Adrenal gland (tissue), 12 donors: ENCODE measurements around the gene NHSL1. TPM values are rescaled to one million over a fixed set of nuclear protein-coding genes. Genes with fewer than 3 reads are reported as not detected.
"Not testable (repeated sequence)": the region's sequence is repeated elsewhere in the genome, so short reads cannot be mapped to it uniquely, and the experiment has no call there.

Experiments
- DNase-seq, 7 donors: peaks; one replicate each; pipeline ENCODE4 v3.0.0-alpha.2; 2019 to 2020
- H3K27ac ChIP-seq, 5 donors: fragments of 200-600 bp; sonication (generic) in 4 of 5; 1 replicate in 3 of 5; 2 replicates in 2 of 5; pipeline versions ENCODE4 v1.5.1 to v1.8.0; 2016 to 2020; ENCODE audit warnings: mild to moderate bottlenecking in 1 of 5
- H3K27me3 ChIP-seq: fragments of 200-600 bp; 2 replicates; pipeline ENCODE4 v1.8.0; 2021
- H3K36me3 ChIP-seq, 2 donors: fragments of 200-600 bp; replicated peaks in 1 of 2; 1 replicate in 1 of 2; 2 replicates in 1 of 2; pipeline versions ENCODE4 v1.5.1 to v1.8.0; 2018 to 2022
- H3K4me1 ChIP-seq, 2 donors: fragments of 200-600 bp; replicated peaks in 1 of 2; 1 replicate in 1 of 2; 2 replicates in 1 of 2; pipeline versions ENCODE4 v1.5.1 to v1.8.0; 2018 to 2021
- H3K4me3 ChIP-seq, 4 donors: fragments of 200-600 bp; sonication (generic) in 3 of 4; one replicate each; pipeline ENCODE4 v1.5.1; 2016 to 2018
- H3K9me3 ChIP-seq, 3 donors: fragments of 200-600 bp; sonication (generic) in 1 of 3; replicated peaks in 1 of 3; 1 replicate in 2 of 3; 2 replicates in 1 of 3; pipeline versions ENCODE4 v1.5.1 to v1.8.0; 2016 to 2021
- POLR2A ChIP-seq, 2 donors: fragments of 450-650 bp; IDR thresholded peaks; one replicate each; pipeline ENCODE4 v1.6.1; 2017; ENCODE audit warnings: antibody characterized with exemption in 2 of 2, mild to moderate bottlenecking in 2 of 2, moderate library complexity in 1 of 2
- WGBS, 4 donors: extraction: QIAGEN DNeasy Blood & Tissue Kit in 2 of 4; methylation state at CpG; one replicate each; pipeline versions ENCODE4 v1.1.5 to v1.1.7; 2013 to 2017; 5-methylcytosine and 5-hydroxymethylcytosine counted together
- intact Hi-C, 2 donors: fragments of 100-400 bp; cut with DNase I; formaldehyde crosslinking; loops; one replicate each; pipeline versions ENCODE4 v1.14.1 to v1.15.0; 2022 to 2023
- polyA plus RNA-seq, 3 donors: library from polyadenylated mRNA; stranded (reverse); fragments of 200-250 nt in 2 of 3; fragments of 350-450 nt in 1 of 3; fragmentation: Illumina TruSeq in 1 of 3; extraction: RNeasy Lipid Tissue Mini Kit (QIAGEN cat#74804) in 1 of 3; gene quantifications; one replicate each; pipeline ENCODE4 v1.2.3, GENCODE V29; 2013 to 2014
- total RNA-seq, 9 donors: library from RNA; depleted of rRNA in 4 of 9; stranded (reverse); fragments of >200 nt in 4 of 9; fragments of 120-200 nt in 1 of 9; fragmentation: NEBNext Ultra II Directional in 1 of 9; extraction: Animal tissue kit (Norgen Biotek cat#: 25700) in 1 of 9; gene quantifications; one replicate each; pipeline versions ENCODE4 v1.1.0 to v1.2.4, GENCODE V29; 2013 to 2023
- TF ChIP-seq, protein P1 (sequence below), 6 experiments: fragments of 450-650 bp in 4 of 6; fragments of 200-600 bp in 2 of 6; sonication (generic) in 1 of 6; IDR thresholded peaks; 1 replicate in 5 of 6; 2 replicates in 1 of 6; pipeline versions ENCODE4 v1.5.1 to v1.8.0; 2016 to 2021; ENCODE audit warnings: antibody characterized with exemption in 6 of 6, mild to moderate bottlenecking in 2 of 6, moderate library complexity in 1 of 6
- donor health status: healthy with polysubstance abuse.
- donor health status: Bipolar disorder and iron deficiency.
- donor health status: DM: yes; HTN: yes; CAD: no.
- donor health status: DM: no; HTN: no; CAD: no.
- donor health status: DM: no; HTN: no; CAD: no.
- donor health status: DM: yes; HTN: yes; CAD: no.

NHSL1 gene
- total and polyA plus RNA-seq, 12 donors = 1.2 to 12.7 (median 5.3) TPM

DNA sequence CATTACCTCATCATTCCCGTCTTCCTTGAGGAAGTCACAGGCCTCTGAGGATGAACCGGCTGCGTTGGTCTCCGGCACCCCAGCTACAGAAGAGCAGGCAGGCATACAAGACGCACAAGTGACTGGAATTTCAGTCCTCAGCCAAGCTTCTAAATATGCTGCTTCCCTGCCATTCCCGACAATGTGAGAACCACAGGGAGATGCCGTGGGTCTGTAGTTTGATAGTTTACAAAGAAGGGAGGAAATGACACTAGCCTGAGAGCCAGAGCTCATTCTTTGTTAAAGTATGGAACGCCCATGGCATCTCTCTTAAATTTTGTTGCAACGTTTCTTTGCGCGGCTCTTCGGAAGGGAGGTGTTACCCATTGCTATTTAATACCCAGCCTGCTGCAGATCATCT is 69.5 kb downstream of the NHSL1 start:
- no peaks in the 10 kb centered on the region for H3K27me3 ChIP-seq
- DNase-seq = no peak
- H3K4me3 ChIP-seq = no peak overlapping the region
- intact Hi-C loops = loop anchor here (2.0 to 10.0 kb wide), 6 partner anchors 83 to 335 kb away; no protein-coding TSS in a partner anchor
- H3K9me3 ChIP-seq = no peaks in the 10 kb centered on the region
- no peaks in the 10 kb centered on the region for H3K36me3 ChIP-seq
- H3K4me1 ChIP-seq = peaks cover 0 to 2% of the 10 kb centered on the region in 2 donors
- TF ChIP-seq POLR2A (IDR thresholded peaks at IDR 0.05) = no peak
- TF ChIP-seq, protein P1, sequence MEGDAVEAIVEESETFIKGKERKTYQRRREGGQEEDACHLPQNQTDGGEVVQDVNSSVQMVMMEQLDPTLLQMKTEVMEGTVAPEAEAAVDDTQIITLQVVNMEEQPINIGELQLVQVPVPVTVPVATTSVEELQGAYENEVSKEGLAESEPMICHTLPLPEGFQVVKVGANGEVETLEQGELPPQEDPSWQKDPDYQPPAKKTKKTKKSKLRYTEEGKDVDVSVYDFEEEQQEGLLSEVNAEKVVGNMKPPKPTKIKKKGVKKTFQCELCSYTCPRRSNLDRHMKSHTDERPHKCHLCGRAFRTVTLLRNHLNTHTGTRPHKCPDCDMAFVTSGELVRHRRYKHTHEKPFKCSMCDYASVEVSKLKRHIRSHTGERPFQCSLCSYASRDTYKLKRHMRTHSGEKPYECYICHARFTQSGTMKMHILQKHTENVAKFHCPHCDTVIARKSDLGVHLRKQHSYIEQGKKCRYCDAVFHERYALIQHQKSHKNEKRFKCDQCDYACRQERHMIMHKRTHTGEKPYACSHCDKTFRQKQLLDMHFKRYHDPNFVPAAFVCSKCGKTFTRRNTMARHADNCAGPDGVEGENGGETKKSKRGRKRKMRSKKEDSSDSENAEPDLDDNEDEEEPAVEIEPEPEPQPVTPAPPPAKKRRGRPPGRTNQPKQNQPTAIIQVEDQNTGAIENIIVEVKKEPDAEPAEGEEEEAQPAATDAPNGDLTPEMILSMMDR (IDR thresholded peaks at IDR 0.05) = no peak
- no peak overlapping the region for H3K27ac ChIP-seq
- WGBS, 4 donors = 80 to 84% (median 82%) methylated on average over 12 of the region's 12 CpGs

DNA sequence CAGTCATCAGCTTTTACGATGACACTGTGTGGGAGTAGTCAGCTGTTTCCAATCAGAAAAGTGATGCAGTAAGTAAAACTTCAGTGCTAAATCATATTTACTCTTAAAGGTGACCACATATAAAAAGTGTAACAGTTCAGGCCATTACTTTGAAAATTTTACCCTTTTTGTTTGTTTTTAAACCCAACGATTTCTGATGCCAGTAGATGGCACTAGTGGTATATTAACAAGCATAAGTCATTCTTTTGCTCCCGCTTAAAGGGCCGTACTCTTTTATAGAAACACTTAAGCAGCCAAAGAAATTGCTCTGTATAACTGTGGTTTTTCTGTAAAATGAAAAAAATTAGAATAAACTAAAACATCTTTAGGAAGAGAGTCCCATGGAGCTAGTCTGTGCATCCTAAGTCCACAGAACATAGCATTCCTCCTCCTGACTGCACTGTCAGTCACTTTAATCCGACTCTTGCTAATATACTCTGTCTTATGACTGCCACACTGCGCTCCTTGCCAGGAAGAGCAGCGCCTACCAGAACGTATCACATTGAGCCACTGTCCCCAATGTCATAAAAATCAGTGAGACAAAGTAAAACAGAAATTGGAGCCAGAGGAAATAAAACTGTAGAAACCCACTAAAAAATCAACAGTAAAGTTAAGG is 70.2 kb downstream of the NHSL1 start:
- 40 to 45% (median 43%) methylated on average over 8 of the region's 8 CpGs for WGBS, 4 donors
- Histone ChIP-seq H3K4me3 (no peak overlapping the region), H3K27me3 (no peaks in the 10 kb centered on the region), H3K4me1 (no peaks in the 10 kb centered on the region), H3K36me3 (no peaks in the 10 kb centered on the region), H3K9me3 (no peaks in the 10 kb centered on the region), H3K27ac (no peak overlapping the region)
- intact Hi-C loops = loop anchor here (2.0 to 10.0 kb wide), 5 partner anchors 83 to 336 kb away; no protein-coding TSS in a partner anchor
- peak in 1 of 7 donors; percentile 26 for DNase-seq
- TF ChIP-seq, protein P1 (IDR thresholded peaks at IDR 0.05) = peak; percentile 29 to 70 (median 62)
- TF ChIP-seq POLR2A (IDR thresholded peaks at IDR 0.05) = no peak

DNA sequence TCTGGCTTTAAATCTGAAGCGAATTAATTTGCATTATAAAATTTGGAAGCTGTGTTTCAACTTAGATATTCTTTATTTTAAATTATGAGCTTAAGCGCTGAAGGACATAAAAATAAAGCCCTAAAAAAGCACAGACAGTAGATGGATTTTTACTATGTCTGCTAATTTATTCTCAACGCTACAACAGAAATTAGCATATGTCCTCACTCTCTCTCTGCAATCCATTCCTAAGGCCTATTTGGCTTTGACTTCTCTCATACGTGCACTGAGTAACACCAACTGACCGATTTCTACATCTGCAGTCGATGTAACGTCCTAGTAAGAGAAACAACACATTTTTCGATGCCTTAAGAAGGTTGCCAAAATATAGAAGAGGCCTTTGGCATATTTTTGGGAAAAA is 71.6 kb downstream of the NHSL1 start:
- H3K27me3 ChIP-seq = no peaks in the 10 kb centered on the region
- no peaks in the 10 kb centered on the region for H3K9me3 ChIP-seq
- H3K27ac ChIP-seq = no peak overlapping the region
- TF ChIP-seq, protein P1 (IDR thresholded peaks at IDR 0.05) = no peak
- TF ChIP-seq POLR2A (IDR thresholded peaks at IDR 0.05) = no peak
- intact Hi-C loops = loop anchor here (2.0 to 10.0 kb wide), 5 partner anchors 85 to 337 kb away; no protein-coding TSS in a partner anchor
- no peak overlapping the region for H3K4me3 ChIP-seq
- H3K36me3 ChIP-seq = no peaks in the 10 kb centered on the region
- peaks cover 0 to 4% of the 10 kb centered on the region in 2 donors for H3K4me1 ChIP-seq
- WGBS, 4 donors = 87 to 88% (median 87%) methylated on average over 8 of the region's 8 CpGs
- DNase-seq = no peak

DNA sequence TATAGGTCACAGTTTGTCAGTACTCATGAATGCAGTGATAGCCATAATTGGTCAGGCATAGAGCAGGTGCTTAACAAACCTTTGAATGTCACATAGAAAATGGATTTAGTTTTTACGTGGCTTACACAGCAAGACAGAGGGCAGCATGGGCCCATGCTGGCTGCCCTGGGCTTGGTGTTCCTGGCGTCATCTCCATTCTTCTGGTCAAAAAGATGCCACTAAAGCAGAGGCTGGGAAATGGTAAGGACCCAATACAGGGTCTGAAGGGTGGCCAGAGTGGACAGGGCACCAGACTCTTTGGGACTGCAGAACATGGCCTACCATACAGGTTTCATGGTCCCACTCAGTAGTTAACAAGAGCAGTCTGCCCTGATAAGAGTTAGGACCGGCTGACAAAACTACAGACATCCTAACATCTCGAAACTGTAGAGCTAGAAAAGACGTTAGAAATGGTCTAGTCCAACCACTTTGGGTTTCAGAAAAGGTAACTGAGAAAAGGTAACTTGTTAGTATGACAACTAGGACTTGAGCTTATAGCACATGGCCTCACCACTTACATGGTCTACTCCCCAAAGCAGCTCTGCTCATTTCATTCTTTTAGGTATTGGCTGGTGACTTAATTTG is 72.7 kb downstream of the NHSL1 start:
- WGBS, 4 donors = 76 to 91% (median 81%) methylated on average over 5 of the region's 5 CpGs
- Histone ChIP-seq H3K27ac (no peak overlapping the region), H3K36me3 (no peaks in the 10 kb centered on the region), H3K4me3 (no peak overlapping the region), H3K4me1 (peaks cover 0 to 4% of the 10 kb centered on the region in 2 donors), H3K9me3 (no peaks in the 10 kb centered on the region), H3K27me3 (no peaks in the 10 kb centered on the region)
- intact Hi-C loops = loop anchor here (5.0 to 10.0 kb wide), 4 partner anchors 86 to 338 kb away; no protein-coding TSS in a partner anchor
- DNase-seq = no peak
- TF ChIP-seq, protein P1 (IDR thresholded peaks at IDR 0.05) = no peak
- TF ChIP-seq POLR2A (IDR thresholded peaks at IDR 0.05) = no peak

DNA sequence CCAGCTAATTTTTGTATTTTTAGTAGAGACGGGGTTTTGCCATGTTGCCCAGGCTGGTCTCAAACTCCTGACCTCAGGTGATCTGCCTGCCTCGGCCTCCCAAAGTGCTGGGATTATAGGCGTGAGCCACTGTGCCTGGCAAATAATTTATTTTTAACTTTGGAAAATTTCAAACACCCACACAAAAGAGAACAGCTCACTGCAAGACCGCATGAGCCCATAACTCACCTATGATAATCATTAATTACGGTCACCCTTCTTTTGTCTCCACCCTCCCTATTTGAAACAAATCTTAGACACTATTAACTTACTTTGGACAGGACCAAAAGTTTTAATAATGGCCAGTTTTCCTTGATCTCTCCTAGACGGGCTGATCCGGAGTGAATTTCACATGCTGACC is 74.0 kb downstream of the NHSL1 start:
- not testable (repeated sequence) for DNase-seq, H3K9me3 ChIP-seq, H3K4me1 ChIP-seq, H3K27ac ChIP-seq, H3K27me3 ChIP-seq, H3K36me3 ChIP-seq, H3K4me3 ChIP-seq
- intact Hi-C loops = loop anchor here (5.0 to 10.0 kb wide), 4 partner anchors 87 to 340 kb away; no protein-coding TSS in a partner anchor
- WGBS, 4 donors = 81 to 92% (median 87%) methylated on average over 7 of the region's 7 CpGs
